Testis (tissue), 2 donors: ENCODE measurements around the gene OR2M7.

Experiments used
- CTCF ChIP-seq, 3 experiments: fragments of 450-650 bp in 2 of 3; fragments of 200-600 bp in 1 of 3; sonication (generic) in 1 of 3; IDR thresholded peaks; one replicate each; pipeline ENCODE4 v1.5.1; 2016 to 2019; ENCODE audit warnings: antibody characterized with exemption in 3 of 3, mild to moderate bottlenecking in 2 of 3, moderate library complexity in 1 of 3
- POLR2A ChIP-seq: fragments of 450-650 bp; IDR thresholded peaks from one replicate; pipeline ENCODE4 v1.6.1; 2017; ENCODE audit warnings: antibody characterized with exemption, mild to moderate bottlenecking, moderate library complexity

GRCh38 chr1:248306103-248306502 is 18.3 kb downstream of the OR2M7 start:
- TF ChIP-seq POLR2A (no peak), CTCF (IDR thresholded peaks at IDR 0.05) (no peak)
